MV-4-11 (cell line): Measurements from ENCODE around the gene RETREG3.
"Not testable (repeated sequence)": the region's sequence is repeated elsewhere in the genome, so short reads cannot be mapped to it uniquely, and the experiment has no call there.

ENCODE experiments used
- DNase-seq: peaks from one replicate; lab custom pipeline; 2025; lab: John Stamatoyannopoulos, UW

Gene RETREG3

DNA sequence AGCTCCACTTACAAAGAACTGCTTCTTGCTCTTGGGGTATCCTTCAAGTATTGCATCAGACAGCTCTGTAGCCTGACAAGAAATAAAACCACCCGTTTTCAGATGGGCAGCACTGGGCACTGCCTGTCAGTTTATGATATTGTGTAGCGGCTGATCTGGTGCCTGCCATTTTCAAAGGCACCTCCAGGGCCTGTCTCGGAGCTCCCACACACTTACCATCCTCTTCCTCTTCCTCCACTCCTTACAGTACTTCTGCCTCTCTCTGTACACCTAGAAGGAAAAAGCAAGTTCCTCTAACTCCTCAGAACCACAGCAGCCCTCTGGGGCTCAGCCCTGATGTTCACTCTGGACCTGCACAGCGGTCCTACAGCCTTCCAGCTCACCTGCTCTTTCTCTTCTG is 36.1 kb downstream of the RETREG3 start:
- no peak for DNase-seq

DNA sequence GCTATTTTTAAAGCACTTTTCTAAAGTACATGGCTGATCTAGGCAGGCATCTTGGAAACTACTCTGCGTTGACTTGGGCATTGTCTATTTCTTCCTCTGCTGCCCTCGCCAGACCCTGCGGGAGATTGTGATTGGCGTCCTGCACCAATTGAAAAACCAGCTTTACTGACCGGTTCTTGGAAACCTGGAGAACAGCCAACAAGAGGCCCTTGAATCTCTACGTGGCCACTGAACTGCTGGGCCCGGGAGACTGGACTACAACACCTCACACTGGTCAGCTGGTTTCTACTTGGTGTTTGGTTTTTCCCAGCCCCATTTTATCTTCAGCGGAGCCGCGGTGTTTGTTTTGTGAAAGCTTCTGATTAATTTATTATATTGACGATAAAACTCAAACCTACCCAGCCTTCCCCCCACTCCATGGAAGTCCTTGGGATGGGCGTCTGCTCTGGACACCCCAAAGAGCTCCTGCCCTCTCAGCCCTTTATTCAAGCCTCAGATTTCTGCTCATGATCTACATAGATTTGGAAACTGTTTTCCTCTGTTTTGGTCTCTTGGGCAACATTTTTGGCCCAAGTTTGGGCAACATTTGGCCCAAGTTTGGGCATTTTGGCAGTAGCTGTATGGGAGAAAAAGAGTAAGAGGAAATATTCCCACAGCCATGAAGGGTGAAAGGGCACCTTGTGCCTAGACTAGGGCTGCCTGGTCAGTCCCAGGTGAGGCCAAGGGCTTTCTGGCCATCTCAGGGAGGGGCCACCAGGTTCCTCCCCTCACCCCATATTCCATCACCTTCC is 37.5 kb downstream of the RETREG3 start:
- DNase-seq: no peak

DNA sequence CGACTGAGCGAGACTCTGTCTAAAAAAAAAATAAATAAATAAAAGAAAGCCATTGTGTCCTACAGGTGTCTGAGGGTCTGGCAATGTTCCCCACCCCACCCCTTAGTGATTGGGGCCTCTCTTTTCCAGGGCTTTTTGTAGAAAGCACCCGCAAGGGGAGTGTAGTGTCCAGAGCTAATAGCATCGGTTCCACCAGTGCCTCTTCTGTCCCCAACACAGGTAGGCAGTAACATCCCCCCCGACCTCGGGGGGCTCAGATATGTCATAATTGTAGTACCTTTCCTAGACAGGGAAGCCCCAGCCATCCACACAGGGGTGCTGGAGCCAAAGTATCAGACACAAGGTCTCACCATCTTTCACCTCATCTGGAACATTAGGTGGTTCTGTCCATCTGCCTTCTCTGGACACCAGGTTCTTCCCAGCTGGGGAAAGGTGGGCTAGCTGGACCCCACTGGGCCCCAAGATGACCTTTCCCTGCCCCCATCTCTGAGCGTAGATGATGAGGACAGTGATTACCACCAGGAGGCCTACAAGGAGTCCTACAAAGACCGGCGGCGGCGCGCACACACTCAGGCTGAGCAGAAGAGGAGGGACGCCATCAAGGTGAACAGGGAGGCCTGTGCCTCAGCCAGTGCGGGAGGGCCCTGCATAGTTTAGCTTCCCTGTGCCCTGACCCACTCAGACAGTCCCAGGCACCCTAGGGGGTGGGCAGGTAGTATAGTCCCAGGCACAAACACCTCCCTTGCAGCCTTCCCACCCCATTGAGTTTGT is 40.6 kb downstream of the RETREG3 start:
- DNase-seq: no peak

DNA sequence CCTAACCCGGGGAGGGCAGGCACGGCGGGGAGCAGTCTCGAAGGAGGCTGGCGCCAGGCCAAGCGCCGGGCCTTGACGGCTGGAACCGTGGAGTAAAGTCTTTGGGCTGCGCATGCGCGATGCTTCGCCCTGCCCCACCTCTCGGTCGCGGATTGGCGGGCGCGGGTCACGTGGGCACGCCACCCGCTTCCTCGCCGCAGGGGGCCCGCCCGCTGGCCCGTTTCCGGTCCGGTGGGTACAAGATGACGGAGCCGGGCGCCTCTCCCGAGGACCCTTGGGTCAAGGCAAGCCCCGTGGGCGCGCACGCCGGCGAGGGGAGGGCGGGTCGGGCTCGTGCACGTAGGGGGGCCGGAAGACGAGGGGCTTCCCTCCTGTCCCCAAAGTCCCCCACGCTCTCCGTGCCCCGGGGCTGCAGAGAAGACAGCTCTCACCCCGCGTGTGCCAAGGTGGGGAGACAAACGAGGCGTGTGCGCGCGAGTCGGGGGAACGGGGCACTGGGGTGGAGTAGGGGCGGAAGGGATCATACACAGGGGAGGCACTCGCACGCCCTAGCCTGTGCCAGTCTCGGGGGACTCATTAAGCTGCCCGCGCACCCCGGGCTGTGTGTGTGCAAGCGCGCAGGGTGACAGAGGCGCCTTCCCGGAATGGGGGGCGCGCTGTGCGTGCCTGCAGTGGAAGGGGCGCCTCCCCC is 42.1 kb downstream of the RETREG3 start, which contains the start of gene MLX:
MLX (plus strand) TSS at position 218 of the 691 bp plus-strand sequence; CDS start at position 243, 25 bp downstream.
- peak; percentile 91 for DNase-seq

DNA sequence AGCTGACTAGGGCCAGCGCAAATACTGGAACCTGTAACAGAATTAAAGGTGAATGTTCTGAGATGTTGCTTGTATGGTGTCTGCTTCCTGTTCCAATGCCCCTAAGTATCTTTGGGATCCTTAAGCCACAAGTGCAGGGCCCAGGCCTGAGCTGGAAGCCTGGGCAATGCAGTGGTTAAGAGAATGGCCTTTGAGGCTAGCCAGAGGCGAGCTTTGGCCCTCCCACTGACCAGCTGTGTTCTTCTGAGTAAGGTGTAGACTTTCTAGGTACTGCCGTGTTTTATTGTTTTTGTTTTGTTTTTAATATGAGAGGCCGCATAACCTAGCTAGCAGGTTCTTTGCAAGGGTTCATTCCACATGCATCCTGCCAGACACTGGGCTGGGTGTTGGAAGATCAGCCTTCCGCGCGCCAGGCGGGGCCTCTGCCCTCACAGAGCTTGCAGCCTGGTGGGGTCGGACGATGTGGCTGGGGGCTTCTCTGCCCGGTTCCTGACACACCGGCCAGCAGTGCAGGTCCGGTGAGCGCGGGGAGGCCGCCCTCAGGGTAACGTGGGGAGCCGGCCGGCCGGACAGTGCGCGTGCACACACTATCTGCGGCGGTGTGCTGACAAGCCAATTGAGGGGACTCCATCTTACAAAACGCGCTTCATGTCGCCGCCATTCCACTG is 42.8 kb downstream of the RETREG3 start:
- no peak for DNase-seq

DNA sequence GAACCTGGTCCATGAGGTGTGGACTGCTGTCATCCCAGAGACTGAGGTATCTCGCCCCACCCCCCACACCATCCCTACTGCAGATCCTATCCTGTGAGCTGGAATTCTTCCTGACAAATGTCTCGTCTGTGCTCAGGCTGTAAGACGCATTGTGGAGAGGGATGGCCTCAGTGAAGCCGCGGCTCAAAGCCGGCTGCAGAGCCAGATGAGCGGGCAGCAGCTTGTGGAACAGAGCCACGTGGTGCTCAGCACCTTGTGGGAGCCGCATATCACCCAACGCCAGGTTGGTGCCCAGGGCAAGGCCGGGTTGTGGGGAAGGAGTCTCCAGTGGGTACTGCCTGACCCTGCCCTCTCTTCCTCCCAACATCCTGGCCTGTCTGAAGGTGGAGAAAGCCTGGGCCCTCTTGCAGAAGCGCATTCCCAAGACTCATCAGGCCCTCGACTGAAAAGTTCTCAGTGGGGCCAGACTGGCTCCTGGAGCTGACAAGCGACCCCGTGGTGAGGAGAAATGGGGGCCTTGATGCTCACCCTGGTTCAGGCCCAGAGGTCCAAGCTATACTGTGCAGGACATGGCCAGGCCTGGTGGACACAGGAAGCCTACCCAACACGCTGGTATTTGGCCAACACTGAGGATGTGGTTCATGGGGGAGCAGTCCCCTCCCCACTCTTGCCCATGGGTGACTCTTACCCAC is 43.5 kb downstream of the RETREG3 start:
- DNase-seq: no peak

DNA sequence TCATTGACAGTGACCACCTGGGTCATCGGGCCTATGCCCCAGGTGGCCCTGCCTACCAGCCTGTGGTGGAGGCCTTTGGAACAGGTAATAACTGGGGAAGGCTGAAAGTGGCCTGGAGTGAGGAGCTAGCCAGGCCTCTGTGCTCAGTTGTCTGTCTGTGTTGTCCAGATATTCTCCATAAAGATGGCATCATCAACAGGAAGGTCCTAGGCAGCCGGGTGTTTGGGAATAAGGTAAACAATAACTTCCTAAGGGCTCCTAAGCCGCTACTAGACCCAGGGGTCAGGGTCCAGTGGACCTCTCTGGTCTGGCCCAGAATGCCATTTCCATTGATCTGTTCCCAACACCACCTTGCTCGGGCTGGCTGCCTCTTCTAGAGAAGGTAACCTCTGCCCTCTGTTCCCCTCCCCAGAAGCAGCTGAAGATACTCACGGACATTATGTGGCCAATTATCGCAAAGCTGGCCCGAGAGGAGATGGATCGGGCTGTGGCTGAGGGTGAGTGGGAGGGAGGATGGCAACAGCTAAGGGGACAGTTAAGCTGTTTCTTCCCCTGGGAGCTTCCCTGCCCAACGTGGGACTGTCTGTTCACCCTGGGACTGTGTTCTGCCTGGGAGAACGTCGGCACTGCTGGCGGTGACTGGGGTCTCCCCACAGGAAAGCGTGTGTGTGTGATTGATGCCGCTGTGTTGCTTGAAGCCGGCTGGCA is 44.2 kb downstream of the RETREG3 start:
- DNase-seq: no peak

DNA sequence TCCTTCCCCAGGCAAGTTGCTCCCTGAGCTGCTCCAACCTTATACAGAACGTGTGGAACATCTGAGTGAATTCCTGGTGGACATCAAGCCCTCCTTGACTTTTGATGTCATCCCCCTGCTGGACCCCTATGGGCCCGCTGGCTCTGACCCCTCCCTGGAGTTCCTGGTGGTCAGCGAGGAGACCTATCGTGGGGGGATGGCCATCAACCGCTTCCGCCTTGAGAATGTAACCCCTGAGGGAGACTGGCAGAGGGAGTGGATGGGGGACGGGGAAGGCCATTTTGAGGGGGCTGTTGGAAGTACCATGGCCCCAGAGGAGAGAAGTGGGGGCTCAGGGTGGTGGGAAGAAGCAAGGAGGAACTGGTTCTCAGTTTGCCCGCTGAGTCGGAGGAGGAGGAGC is 45.2 kb downstream of the RETREG3 start:
- DNase-seq: no peak

DNA sequence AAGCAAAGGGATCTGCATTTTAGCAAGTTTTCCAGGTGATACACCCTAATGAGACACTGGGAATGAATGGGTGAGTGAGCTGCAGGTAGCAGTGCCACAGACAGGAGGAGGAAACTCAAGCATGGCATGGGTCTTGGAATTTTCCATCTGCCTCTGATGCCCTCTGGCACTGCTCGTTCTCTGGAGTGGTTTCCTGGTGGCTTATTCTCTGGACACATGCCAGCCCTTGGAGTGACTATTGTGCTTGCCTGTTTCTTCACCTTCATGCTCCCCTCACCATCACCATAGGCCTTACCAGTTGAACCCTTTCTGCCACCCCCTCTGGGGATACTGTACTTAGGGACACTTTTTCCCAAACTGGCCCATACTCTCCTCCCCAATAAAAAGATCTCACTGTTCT is 45.6 kb downstream of the RETREG3 start:
- DNase-seq: no peak

DNA sequence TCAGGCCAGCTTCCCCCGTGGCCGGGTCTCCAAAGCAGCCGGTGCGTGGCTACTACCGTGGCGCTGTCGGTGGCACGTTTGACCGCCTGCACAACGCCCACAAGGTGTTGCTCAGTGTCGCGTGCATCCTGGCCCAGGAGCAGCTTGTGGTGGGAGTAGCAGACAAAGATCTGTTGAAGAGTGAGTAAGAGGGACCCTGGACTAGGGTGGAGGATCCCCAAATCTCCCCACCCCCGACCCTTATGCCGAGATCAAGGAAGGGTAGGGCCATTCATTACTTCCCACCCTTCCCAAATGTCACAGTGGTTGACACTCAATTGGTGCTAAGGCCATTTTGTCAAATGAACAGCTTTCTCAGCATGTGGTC is 46.0 kb downstream of the RETREG3 start:
- no peak for DNase-seq

DNA sequence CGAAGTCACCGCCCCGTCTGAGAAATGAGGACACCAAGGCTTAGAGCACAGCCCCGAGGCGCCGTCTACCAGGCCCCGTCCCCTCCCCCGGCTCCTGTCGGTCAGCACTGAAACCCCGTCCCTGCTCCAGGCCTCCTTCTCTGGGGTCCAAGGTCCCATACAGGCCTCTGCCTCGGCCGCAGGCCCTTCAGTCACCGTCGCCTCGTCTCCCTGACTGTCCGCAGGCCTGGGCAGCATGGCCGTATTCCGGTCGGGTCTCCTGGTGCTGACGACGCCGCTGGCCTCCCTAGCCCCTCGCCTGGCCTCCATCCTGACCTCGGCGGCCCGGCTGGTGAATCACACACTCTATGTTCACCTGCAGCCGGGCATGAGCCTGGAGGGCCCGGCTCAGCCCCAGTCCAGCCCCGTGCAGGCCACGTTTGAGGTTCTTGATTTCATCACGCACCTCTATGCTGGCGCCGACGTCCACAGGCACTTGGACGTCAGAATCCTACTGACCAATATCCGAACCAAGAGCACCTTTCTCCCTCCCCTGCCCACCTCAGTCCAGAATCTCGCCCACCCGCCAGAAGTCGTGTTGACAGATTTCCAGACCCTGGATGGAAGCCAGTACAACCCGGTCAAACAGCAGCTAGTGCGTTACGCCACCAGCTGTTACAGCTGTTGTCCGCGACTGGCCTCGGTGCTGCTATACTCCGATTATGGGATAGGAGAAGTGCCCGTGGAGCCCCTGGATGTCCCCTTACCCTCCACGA is 46.6 kb downstream of the RETREG3 start:
- peak; percentile 41 for DNase-seq

DNA sequence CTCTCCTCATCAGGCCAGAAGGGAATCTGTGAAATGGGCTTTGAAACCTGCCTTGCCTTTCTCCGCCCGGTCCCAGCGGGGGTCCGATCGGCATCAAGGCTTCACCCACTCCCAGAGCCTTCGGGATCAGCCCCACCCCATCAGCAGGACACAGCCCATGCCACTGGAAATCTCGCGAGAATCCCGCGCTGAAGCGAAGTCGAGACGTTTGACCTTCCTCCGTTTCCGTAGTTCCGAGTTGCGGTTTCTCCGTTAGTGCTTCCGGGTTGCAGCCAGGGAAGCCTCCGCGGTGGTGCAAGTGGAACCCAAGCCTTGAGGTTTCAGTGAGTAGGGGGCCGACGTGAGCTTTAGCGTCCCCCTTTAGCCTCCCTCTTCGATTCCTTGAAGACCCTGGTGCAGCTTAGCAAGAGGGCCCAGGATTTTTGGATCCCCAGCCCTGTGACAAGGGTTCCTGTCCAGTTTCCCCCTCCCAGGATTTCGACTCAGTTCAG is 47.2 kb downstream of the RETREG3 start, which contains the start of gene COASY:
COASY (plus strand) TSS at position 252 of the 491 bp plus-strand sequence. CDS start 475 bp downstream, outside the sequence.
- DNase-seq: peak; percentile 94

DNA sequence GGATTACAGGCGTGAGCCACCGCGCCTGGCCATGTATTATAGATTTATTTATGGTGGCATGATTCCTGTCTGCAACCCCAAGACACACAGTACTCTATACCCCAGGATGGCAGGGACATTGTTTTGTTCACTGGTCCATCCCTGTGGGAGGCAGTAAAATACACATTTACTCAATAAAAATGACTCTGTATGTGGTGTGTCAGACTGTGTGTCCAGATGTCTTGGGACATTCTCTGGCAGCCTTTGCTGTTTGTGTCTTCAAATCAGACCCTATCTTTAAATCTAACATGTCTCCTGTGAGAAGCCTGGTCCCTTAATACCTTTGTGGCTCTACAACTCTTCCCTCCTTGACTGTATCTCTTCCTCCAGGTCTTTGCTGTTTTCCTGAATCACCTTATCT is 48.9 kb downstream of the RETREG3 start:
- no peak for DNase-seq

DNA sequence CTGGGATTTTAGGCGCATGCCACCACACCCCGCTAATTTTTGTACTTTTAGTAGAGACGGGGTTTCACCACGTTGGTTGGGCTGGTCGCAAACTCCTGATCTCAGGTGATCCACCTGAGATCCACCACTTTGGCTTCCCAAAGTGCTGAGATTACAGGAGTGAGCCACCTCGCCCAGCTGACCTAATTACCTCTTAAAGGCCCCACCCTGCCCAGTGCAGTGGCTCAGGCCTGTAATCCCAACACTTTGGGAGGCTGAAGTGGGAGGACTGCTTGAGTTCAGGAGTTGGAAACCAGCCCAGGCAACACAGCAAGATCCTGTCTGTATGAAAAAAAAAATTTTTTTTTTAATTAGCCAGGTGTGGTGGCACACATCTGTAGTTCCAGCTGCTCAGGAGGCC is 50.1 kb downstream of the RETREG3 start:
- DNase-seq: no peak

DNA sequence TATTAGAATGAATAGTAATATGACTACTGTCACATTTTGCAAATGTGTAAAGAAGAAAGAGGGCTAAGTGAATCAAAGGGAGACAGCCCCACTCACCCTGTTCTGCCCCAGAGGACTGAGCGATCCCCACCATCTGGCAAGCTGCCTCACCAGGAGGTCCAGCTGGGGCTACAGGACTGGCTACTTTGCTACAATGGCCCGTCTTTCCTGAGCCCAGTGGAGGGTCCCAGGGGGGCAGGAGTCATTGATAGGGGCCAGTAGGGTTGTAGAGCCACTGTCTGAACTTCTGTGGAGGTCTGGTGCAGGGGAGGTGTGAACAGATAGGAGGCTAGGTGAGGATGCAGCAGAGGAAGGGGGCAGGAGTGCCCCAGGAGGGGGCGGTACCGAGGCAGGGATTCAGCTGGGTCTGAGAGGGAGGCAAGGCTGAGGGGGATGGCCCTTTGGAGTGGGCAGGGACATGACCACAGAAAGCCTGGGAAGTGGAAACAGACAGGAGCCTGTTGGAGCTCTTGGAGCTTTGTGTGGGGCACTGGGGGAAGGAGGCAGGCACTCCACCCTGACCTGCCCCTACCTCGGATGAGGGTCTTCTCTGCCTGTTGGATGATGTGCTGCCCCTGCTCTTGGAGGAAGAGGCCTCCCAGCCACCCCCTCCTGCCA is 53.1 kb downstream of the RETREG3 start:
- DNase-seq: not testable (repeated sequence)

DNA sequence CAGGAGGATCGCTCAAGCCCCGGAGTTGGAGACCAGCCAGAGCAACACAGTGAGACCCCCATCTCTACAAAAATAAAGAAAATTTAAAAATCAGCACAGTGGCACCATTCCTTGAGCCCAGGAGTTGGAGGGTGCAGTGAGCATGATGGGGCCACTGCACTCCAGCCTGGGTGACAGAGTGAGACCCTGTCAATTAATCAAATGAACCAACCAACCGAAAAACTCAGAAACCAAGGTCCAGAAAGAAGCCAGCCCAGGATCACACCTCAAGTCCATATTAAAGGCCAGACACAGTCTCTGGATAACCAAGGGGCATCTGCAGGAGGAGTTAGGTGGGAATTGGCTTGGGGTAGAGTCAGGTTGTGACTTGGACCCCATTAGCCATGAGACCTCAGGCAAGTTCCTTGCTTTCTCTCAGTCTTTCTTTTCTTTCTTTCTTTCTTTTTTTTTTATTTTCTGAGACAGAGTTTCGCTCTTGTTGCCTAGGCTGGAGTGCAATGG is 54.0 kb downstream of the RETREG3 start:
- no peak for DNase-seq

DNA sequence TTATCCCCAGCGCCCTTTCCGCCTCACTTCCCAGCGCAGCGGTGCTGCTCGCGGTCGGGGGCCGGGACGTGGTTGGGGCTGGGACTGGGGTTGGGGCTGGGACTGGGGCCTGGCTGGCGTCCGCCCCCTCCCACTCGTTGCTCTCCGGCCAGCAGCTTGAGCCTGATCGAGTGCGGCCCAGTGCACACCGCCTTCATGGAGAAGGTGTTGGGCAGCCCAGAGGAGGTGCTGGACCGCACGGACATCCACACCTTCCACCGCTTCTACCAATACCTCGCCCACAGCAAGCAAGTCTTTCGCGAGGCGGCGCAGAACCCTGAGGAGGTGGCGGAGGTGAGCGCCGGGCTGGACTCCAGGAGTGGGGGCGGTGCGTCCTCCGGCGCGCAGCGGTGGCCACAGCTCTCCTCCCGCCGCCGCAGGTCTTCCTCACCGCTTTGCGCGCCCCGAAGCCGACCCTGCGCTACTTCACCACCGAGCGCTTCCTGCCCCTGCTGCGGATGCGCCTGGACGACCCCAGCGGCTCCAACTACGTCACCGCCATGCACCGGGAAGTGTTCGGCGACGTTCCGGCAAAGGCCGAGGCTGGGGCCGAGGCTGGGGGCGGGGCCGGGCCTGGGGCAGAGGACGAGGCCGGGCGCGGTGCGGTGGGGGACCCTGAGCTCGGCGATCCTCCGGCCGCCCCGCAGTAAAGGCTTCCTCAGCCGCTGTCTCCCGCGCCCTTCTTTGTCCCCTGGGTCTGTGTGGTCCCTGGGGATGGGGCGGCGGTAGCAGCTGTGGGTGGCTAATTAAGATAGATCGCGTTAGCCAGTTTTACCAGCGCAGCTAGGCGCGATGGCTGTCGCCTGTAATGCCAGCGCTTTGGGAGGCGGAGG is 54.7 kb downstream of the RETREG3 start:
- peak; percentile 75 for DNase-seq

DNA sequence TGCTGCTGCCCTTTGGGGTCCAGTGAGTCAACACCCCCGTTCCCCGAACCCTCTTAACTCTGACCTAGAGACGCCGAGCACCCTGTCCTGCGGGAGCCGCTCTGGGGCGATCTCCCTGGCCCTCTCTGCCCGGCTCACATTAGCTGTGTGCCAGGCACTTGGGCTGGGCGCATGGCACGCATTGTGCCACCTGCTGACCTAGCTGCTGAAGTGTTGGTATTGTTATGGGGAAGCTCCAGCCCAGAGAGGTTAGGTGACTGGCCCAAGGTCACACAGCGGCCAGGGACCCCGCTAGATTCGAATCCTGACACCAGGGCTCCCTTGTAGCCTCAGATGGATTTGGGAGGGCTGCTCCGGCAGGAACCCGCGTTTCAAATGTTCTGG is 55.3 kb downstream of the RETREG3 start:
- no peak for DNase-seq
